KMS-11 (cell line): ENCODE results near the gene B3GALT4.

Source experiments
- H2AFZ ChIP-seq: fragments of 200-600 bp; sonication (generic); 2 replicates; pipeline ENCODE4 v1.6.1; 2016; ENCODE audit warnings: antibody characterized with exemption, mixed run types, low read depth
- H3K27ac ChIP-seq: fragments of 200-600 bp; sonication (generic); 2 replicates; pipeline ENCODE4 v1.6.1; 2016; ENCODE audit warnings: mild to moderate bottlenecking, mixed run types
- H3K27me3 ChIP-seq: fragments of 200-600 bp; sonication (generic); 2 replicates; pipeline ENCODE4 v1.6.1; 2017; ENCODE audit warnings: mild to moderate bottlenecking, low read depth, mixed run types, moderate library complexity; ENCODE audit not compliant: insufficient read depth
- H3K36me3 ChIP-seq: fragments of 200-600 bp; sonication (generic); 2 replicates; pipeline ENCODE4 v1.6.1; 2017; ENCODE audit warnings: mild to moderate bottlenecking, mixed run types; ENCODE audit not compliant: insufficient read depth
- H3K4me1 ChIP-seq: fragments of 200-600 bp; sonication (generic); 2 replicates; pipeline ENCODE4 v1.6.1; 2016; ENCODE audit warnings: mild to moderate bottlenecking, low read depth, mixed run types; ENCODE audit not compliant: poor library complexity, severe bottlenecking
- H3K4me2 ChIP-seq: fragments of 200-600 bp; sonication (generic); 2 replicates; pipeline ENCODE4 v1.7.0; 2016; ENCODE audit warnings: mild to moderate bottlenecking, mixed run types
- H3K4me3 ChIP-seq: fragments of 200-600 bp; sonication (generic); IDR thresholded peaks from 2 replicates; pipeline ENCODE4 v1.6.1; 2017; ENCODE audit warnings: low read depth, low read length, mixed read lengths; ENCODE audit not compliant: insufficient read depth
- H3K79me2 ChIP-seq: fragments of 200-600 bp; sonication (generic); 2 replicates; pipeline ENCODE4 v1.6.1; 2016; ENCODE audit warnings: low read depth, mixed run types; ENCODE audit not compliant: insufficient read depth
- H3K9ac ChIP-seq: fragments of 200-600 bp; sonication (generic); 2 replicates; pipeline ENCODE4 v1.6.1; 2016; ENCODE audit warnings: mild to moderate bottlenecking, mixed run types
- H4K20me1 ChIP-seq: fragments of 200-600 bp; sonication (generic); 2 replicates; pipeline ENCODE4 v1.6.1; 2016; ENCODE audit warnings: mild to moderate bottlenecking, mixed run types; ENCODE audit not compliant: insufficient read depth
- CTCF ChIP-seq: fragments of 200-600 bp; sonication (generic); conservative IDR thresholded peaks from 2 replicates; pipeline ENCODE4 v1.6.1; 2017; ENCODE audit warnings: low read depth, mild to moderate bottlenecking, antibody characterized with exemption, low read length, moderate library complexity, mixed read lengths

The B3GALT4 gene

DNA sequence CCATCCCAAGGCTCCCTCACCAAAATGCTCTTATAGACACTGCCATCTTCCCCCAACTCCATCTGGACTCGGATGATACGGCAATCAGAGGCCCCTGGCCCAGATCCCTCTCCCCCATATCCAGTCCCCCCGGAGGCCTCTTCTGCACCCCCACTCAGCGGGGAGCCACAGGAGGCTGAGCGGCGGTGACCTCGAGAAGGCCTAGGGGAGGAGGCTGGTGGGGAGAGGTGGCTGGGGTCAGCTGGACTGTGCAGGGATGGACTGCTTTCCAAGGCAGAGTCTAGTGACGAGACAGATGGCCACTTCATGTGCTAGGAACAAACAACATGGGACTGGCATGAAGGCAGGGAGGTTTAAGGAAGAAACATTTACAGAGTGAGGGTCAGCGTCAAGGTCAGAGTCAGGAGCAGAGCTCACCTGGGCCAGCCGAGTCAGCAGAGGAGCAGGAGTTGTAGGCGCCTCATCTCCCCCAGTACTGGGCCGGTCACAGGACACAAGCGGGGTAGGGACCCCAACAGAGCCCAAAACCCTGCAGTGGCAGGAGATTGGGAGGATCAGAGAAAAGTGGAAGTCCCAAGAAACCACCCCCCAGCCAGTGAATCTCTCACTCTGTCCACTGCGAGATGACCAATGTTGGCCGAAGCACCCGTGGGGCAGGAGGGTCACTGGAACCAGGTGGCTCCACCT, 16.2 kb downstream of the B3GALT4 start:
- no peak overlapping the region for H3K9ac ChIP-seq
- no peak overlapping the region for H2AFZ ChIP-seq
- peaks cover 19% of the 10 kb centered on the region for H3K4me1 ChIP-seq
- H3K79me2 ChIP-seq: peaks cover 18% of the 10 kb centered on the region; the same call in 1 of the 2 replicates
- no peak for TF ChIP-seq CTCF
- H3K27me3 ChIP-seq: no peaks in the 10 kb centered on the region
- no peak overlapping the region for H3K4me2 ChIP-seq
- no peaks in the 10 kb centered on the region for H4K20me1 ChIP-seq
- H3K27ac ChIP-seq: no peak overlapping the region
- no peak overlapping the region for H3K4me3 ChIP-seq
- no peaks in the 10 kb centered on the region for H3K36me3 ChIP-seq

DNA sequence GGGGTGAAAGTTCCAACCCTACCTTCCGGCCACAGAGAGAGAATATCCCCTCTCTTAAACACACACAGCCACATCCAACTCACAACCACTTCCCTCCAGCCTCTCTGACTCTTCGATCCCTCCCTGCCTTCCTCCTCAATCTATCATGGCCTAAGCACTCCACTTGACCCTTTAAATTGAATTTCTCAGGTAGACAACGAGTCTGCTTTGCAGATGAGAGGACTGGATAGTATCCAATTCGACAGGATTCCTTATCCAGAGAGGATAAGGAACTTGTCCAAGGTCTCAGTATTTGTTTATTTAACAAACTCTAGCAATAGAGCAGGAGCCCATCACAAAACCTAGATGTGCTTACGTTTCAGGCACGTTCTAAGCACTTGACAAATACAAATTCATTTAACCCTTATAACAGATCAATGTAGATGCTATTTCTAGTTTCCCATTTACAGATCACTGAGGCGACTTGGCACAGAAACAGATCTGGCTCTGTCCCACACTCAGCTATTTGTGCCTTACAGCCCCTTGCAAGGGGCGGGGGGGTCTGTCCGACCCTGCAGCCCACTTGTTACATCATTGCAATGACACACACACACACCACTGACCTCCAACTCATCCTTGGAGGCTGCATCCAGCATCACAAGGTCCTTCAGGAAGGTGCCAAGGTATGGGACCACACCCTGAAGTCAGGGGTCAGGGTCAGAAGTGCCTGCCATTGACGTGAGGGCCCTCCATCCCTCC, 17.3 kb downstream of the B3GALT4 start:
- H3K36me3 ChIP-seq: no peaks in the 10 kb centered on the region
- TF ChIP-seq CTCF: no peak

GRCh38 chr6:33295621-33296369, 18.9 kb downstream of the B3GALT4 start:
- no peaks in the 10 kb centered on the region for H3K36me3 ChIP-seq
- H3K4me2 ChIP-seq: no peak overlapping the region

More for the DNA sequence above, 17.3 kb downstream of the B3GALT4 start:
- Histone ChIP-seq H3K4me2 (no peak overlapping the region), H2AFZ (no peak overlapping the region), H3K4me1 (peaks cover 17% of the 10 kb centered on the region), H4K20me1 (no peaks in the 10 kb centered on the region), H3K9ac (no peak overlapping the region), H3K4me3 (no peak overlapping the region), H3K27ac (no peak overlapping the region), H3K79me2 (peaks cover 13% of the 10 kb centered on the region; the same call in 1 of the 2 replicates), H3K27me3 (no peaks in the 10 kb centered on the region)

More at GRCh38 chr6:33295621-33296369, 18.9 kb downstream of the B3GALT4 start:
- TF ChIP-seq CTCF: no peak
- peaks cover 16% of the 10 kb centered on the region for H3K4me1 ChIP-seq
- no peaks in the 10 kb centered on the region for H3K79me2 ChIP-seq
- H3K4me3 ChIP-seq: no peak overlapping the region
- no peaks in the 10 kb centered on the region for H4K20me1 ChIP-seq
- H3K27me3 ChIP-seq: no peaks in the 10 kb centered on the region
- no peak overlapping the region for H3K27ac ChIP-seq
- no peak overlapping the region for H2AFZ ChIP-seq
- no peak overlapping the region for H3K9ac ChIP-seq
